ENCODE measurements around the gene USP19. TPM values are rescaled to one million over a fixed set of nuclear protein-coding genes. Genes with fewer than 3 reads are reported as not detected.
A peak's percentile ranks its signal among the peaks of the same experiment; 100 is the strongest.

The USP19 gene
- total RNA-seq, 1 experiment from 2014 or later, result 92.8 TPM

DNA sequence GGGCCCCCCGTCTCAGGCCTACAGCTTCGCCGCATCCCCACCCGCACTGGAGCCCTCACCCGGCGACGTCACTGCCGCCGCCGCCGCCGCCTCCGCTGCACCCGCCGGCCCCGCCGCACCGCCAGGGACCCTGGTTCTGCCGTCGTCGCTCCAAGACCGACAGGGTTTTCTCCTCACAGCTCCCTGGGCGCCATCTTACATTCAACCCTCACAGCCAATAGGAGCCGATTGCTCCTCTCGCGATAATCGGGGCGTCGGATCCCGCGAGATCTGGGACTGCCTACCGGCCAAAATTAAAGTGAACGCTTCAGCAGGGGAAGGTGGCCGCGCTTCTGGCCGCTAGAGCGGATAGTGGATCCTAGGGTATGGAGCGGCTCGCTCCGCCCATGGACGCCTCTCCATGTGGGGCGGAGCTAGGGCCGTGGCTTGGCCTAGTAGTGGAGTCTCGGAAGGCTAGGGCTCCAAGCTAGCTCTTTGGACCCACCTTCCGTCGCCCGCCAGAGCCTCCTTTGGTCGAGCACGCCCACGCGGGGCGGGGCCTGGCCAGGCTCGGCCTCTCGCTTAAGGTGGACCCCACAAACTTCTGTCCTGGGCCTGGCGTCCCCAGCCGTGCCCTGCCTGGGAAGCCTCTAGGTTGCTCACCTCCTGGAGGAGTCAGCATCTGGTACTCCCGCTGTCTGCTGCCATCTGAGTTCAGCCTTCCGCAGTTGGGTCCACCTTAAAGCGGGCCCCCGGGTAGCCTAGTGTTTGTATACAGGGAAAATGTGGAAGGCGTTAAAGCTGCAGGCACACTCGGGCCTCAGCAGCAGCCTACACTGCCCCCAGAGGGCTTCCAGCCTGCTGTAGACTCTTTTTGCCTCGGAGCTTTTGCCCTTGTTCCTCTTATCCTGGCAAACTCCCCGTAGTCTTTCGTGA, 26.5 kb downstream of the USP19 start, which contains the start of gene QRICH1:
Gene QRICH1, minus strand, starts transcription at position 219 of the 915 bp plus-strand sequence. CDS start 17,054 bp downstream, outside the sequence.
- no peaks in the 10 kb centered on the region; the same call in 1 of the 2 replicates for H4K20me1 ChIP-seq (ENCODE audit: insufficient read depth)
- peak within 1 kb of the TSS; percentile 83 for H3K9ac ChIP-seq (ENCODE audit: low read length)
- no peaks in the 10 kb centered on the region for H3K27me3 ChIP-seq (ENCODE audit: insufficient read depth, low read length)
- peak; percentile 83 for ATAC-seq
- peak within 1 kb of the TSS; percentile 90 for H3K27ac ChIP-seq (ENCODE audit: low read depth, low read length)
- no peaks in the 10 kb centered on the region for H3K9me2 ChIP-seq (ENCODE audit: insufficient read depth)
- H2AFZ ChIP-seq (ENCODE audit: low read depth, low read length, poor library complexity, severe bottlenecking), result no peak within 1 kb of the TSS
- H3K36me3 ChIP-seq (ENCODE audit: control insufficient read depth in 1 of 2, insufficient read depth in 2 of 2, low read length in 2 of 2), result peaks cover 8 to 30% of the 10 kb centered on the region in 2 experiments; a peak in 3 of 4 replicates
- intact Hi-C loops (cut with micrococcal nuclease), result loop anchor here (1.0 to 2.0 kb wide), 3 partner anchors 39 to 73 kb away; partner anchors contain the start of genes IMPDH2 and LAMB2
- TF ChIP-seq ZNF274 (IDR thresholded peaks at IDR 0.05; ENCODE audit: low read depth, low read length) (no peak), SRF (IDR thresholded peaks at IDR 0.05; ENCODE audit: low read depth) (no peak), ZFX (IDR thresholded peaks at IDR 0.05) (peak; percentile 49; the same call in 1 of the 2 replicates), POLR2AphosphoS5 (IDR thresholded peaks at IDR 0.05; ENCODE audit: low read depth, low read length) (peak; percentile 73), YY1 (IDR thresholded peaks at IDR 0.05; ENCODE audit: extremely low read depth, insufficient replicate concordance, low read depth, low read length) (peak; percentile 96), CEBPB (IDR thresholded peaks at IDR 0.05; ENCODE audit: low read depth) (no peak), JUND (IDR thresholded peaks at IDR 0.05) (no peak), EZH2 (IDR thresholded peaks at IDR 0.05) (no peak), POLR2A (IDR thresholded peaks at IDR 0.05; ENCODE audit: borderline replicate concordance, extremely low read depth, insufficient read depth, insufficient read length) (peak; percentile 71), ELF1 (IDR thresholded peaks at IDR 0.05; ENCODE audit: borderline replicate concordance, low read depth) (no peak), TCF7L2 (IDR thresholded peaks at IDR 0.05; ENCODE audit: borderline replicate concordance, extremely low read depth, insufficient read depth, insufficient read length) (peak; percentile 37)
- TF ChIP-seq, protein P1, sequence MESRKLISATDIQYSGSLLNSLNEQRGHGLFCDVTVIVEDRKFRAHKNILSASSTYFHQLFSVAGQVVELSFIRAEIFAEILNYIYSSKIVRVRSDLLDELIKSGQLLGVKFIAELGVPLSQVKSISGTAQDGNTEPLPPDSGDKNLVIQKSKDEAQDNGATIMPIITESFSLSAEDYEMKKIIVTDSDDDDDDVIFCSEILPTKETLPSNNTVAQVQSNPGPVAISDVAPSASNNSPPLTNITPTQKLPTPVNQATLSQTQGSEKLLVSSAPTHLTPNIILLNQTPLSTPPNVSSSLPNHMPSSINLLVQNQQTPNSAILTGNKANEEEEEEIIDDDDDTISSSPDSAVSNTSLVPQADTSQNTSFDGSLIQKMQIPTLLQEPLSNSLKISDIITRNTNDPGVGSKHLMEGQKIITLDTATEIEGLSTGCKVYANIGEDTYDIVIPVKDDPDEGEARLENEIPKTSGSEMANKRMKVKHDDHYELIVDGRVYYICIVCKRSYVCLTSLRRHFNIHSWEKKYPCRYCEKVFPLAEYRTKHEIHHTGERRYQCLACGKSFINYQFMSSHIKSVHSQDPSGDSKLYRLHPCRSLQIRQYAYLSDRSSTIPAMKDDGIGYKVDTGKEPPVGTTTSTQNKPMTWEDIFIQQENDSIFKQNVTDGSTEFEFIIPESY (IDR thresholded peaks at IDR 0.05; ENCODE audit: extremely low read depth, insufficient replicate concordance, low read length), result peak; percentile 99
- TF ChIP-seq, protein P2, sequence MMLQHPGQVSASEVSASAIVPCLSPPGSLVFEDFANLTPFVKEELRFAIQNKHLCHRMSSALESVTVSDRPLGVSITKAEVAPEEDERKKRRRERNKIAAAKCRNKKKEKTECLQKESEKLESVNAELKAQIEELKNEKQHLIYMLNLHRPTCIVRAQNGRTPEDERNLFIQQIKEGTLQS (IDR thresholded peaks at IDR 0.05), result no peak
- TF ChIP-seq, protein P3, sequence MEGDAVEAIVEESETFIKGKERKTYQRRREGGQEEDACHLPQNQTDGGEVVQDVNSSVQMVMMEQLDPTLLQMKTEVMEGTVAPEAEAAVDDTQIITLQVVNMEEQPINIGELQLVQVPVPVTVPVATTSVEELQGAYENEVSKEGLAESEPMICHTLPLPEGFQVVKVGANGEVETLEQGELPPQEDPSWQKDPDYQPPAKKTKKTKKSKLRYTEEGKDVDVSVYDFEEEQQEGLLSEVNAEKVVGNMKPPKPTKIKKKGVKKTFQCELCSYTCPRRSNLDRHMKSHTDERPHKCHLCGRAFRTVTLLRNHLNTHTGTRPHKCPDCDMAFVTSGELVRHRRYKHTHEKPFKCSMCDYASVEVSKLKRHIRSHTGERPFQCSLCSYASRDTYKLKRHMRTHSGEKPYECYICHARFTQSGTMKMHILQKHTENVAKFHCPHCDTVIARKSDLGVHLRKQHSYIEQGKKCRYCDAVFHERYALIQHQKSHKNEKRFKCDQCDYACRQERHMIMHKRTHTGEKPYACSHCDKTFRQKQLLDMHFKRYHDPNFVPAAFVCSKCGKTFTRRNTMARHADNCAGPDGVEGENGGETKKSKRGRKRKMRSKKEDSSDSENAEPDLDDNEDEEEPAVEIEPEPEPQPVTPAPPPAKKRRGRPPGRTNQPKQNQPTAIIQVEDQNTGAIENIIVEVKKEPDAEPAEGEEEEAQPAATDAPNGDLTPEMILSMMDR (IDR thresholded peaks at IDR 0.05 in 2 of 3, conservative IDR thresholded peaks at IDR 0.05 in 1 of 3; ENCODE audit: borderline replicate concordance in 1 of 3, insufficient read depth in 1 of 3, low read depth in 2 of 3, low read length in 2 of 3), result peak in 2 of 3 experiments; percentile 73; a peak in 4 of 6 replicates
- TF ChIP-seq, protein P4, sequence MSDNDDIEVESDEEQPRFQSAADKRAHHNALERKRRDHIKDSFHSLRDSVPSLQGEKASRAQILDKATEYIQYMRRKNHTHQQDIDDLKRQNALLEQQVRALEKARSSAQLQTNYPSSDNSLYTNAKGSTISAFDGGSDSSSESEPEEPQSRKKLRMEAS (IDR thresholded peaks at IDR 0.05), result no peak
- ChIA-PET POLR2A (interaction anchor here (0.6 to 3.2 kb wide), 20 partner anchors 8 to 836 kb away, joined by 3 to 36 read pairs (median 6); partner anchors contain the start of genes ARIH2, DALRD3, IMPDH2 and KLHDC8B), RAD21 (ENCODE audit: low non-redundant PET in 1 of 2, low total read pairs in 2 of 2, uncharacterized antibody in 2 of 2, unreplicated experiment in 2 of 2) (interaction anchor here (0.5 to 1.7 kb wide), 9 partner anchors 10 to 106 kb away, joined by 3 to 8 read pairs (median 3); partner anchors contain the start of genes QARS1 (in 1 of the 2), USP19 (in 1 of the 2) and WDR6 (in 1 of the 2)), CTCF (interaction anchor here (0.6 to 3.5 kb wide), 12 partner anchors 10 to 837 kb away, joined by 3 to 29 read pairs (median 4); partner anchors contain the start of genes IMPDH2, KLHDC8B, LAMB2 and NDUFAF3)
- peak within 1 kb of the TSS; percentile 69 to 75 for H3K4me3 ChIP-seq (replicated peaks in 1 of 2; ENCODE audit: low read depth in 1 of 2, low read length in 2 of 2)
- peak within 1 kb of the TSS; percentile 78 for H3K4me2 ChIP-seq (ENCODE audit: low read length)
- peaks cover 42% of the 10 kb centered on the region for H3K79me2 ChIP-seq (ENCODE audit: insufficient read depth, low read length)
- TSS peak; percentile 62 for BruUV-seq (replicated peaks)
- no peaks in the 10 kb centered on the region for H3K9me3 ChIP-seq (ENCODE audit: control insufficient read depth in 1 of 2, insufficient read depth in 1 of 2, low read depth in 1 of 2, low read length in 2 of 2)
- peaks cover 6 to 23% of the 10 kb centered on the region in 2 experiments; a peak in 3 of 4 replicates for H3K4me1 ChIP-seq (ENCODE audit: control insufficient read depth in 1 of 2, insufficient read depth in 2 of 2, low read length in 2 of 2)
- DNase-seq (ENCODE audit: low read depth, low spot score), result peak; percentile 97
